ENCODE measurements around the gene TLN1.

The TLN1 gene

DNA sequence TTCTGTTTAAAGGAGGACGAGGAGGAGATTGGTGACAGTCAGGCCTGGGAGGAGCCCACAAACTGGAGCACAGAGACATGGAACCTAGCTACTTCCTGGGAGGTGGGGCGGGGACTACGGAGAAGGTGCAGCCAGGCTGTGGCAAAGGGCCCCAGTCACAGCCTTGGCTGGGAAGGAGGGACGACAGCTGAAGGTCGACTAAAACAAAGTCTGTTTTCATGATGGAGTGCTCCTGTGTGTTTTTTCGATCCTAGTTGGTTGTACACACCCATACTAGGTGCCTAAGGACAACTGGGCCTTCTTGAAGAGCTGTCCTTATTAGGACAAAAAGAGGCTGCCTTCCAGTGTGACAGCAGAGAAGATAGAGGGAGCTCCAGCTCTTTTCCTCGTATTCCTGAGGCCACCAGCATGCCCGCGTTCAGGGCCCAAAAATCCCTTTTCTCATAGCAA is 71.0 kb downstream of the TLN1 start:
- peak; percentile 53 for FAIRE-seq

DNA sequence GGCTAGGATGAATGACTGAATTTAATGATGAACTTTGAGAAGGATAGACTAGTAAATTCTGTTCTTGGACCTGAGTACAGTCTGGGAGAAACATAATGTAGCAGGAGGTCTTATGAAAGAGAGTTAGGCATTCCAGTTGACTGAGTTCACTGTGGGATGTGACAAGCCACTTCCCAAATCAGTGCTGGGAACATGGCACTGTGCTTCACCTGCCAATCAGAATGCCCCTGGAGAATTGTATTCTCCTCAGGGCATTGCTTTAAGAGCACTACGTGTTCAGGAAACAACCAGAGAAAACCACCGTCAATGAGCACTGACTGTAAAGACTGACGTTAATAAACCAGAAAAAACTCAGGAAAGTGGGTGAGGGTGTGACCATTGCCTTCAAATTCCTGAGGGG is 72.7 kb downstream of the TLN1 start:
- no peak for FAIRE-seq

DNA sequence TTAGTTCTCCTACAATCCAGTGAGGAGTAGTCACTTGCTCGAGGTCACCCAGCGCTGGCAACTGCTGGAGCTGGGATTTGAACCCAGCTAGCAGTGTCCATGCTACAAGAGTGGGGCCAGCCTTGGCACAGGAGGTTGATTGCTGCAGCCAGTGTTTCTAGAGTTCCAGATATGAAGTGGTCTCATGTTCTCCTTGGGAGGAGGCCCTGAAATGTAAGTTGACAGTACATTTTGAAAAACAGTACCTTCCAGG is 73.1 kb downstream of the TLN1 start:
- FAIRE-seq = no peak

DNA sequence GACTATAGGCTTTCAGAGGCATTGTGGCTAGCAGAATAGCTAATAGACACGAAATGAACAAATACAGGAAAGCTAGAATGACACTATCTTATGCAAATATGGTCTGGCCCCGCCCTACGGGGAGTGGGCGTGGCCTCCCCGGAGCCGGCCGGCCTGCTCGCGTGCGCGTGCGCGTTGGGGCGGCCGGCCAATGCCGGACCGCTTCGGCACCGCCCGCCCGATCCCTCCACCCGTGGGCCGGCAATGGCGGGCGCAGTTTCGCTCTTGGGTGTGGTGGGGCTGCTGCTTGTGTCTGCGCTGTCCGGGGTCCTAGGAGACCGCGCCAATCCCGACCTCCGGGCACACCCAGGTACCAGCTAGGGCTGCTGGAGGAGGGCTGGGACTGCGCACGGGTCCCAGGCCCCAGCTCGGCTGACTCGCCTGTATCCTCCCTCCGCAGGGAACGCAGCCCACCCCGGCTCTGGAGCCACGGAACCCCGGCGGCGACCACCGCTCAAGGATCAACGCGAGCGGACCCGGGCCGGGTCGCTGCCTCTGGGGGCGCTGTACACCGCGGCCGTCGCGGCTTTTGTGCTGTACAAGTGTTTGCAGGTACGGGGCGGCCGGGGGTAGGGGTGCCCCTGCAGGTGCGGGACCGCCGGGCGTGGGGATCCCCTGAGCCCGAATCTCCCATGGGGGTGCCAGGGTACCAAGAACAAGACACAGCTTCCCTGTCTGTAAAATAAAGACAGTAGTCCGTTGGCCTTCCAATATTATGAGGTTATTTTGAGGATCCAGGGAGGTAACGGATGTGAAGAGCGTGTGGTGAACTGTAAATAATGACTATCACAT is 73.6 kb downstream of the TLN1 start, which contains the start of gene CCDC107:
Gene CCDC107 (plus strand): TSS at position 156 of the 831 bp plus-strand sequence. CDS start 88 bp downstream, at position 244.
- no peak for FAIRE-seq

DNA sequence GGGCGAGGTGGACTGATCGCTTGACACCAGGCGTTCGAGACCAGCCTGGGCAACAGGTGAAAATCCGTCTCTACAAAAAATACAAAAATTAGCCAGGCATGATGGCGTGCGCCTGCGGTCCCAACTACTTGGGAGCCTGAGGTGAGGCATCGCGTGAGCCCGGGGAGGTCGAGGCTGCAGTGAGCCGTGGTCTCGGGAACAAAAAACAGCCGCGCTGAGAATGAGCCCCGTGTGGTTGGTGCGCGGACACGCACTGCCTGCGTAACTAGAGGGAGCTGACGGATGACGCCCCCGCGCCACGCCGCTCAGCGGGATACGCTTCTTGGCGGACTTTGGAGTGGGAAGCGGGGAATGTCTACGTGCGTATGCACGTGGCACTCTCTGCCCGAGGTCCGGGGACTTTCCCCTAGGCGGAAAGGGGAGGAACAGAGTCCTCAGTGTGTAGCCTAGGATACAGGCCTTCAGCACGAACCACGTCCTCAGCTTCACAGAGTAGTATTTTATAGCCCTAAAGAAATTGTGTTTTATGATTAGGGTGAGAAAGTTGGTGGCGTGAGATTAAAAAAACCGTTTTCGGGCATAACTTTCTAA is 74.4 kb downstream of the TLN1 start, which contains the start of gene RMRP:
Gene RMRP (minus strand): TSS at position 474 of the 591 bp plus-strand sequence.
- FAIRE-seq = peak; percentile 79

DNA sequence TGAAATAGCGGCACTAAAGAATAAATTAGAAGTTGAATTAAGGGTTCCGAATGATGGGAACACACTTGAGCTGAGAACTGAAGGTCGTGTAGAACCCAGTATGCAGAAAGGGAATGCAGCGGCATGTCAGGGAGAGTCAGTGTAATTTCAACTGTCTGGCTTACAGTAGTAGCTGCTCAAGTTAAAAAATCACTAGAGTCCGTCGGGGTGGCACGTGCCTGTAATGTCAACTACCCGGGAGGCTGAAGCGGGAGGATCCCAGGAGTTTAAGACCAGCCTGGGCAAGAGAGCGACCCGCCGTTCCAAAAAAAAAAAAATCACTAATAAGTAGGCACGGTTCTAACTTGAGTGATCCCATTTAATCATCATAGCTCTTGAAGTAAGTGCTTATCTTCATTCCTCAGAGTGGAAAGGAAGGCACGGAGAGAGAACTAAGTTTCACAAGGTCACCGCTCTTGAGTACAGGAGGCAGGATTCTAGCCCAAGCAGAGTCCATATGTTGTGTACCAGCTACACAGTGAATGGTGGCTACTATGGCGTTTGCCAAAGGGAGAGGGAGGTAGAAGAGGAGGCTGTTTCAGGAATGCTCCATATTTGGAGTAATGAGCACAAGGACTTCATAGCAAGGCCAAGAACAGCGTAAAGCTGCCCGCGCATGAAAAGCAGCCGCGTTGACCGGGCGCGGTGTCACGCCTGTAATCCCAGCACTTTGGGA is 75.0 kb downstream of the TLN1 start:
- no peak for FAIRE-seq

DNA sequence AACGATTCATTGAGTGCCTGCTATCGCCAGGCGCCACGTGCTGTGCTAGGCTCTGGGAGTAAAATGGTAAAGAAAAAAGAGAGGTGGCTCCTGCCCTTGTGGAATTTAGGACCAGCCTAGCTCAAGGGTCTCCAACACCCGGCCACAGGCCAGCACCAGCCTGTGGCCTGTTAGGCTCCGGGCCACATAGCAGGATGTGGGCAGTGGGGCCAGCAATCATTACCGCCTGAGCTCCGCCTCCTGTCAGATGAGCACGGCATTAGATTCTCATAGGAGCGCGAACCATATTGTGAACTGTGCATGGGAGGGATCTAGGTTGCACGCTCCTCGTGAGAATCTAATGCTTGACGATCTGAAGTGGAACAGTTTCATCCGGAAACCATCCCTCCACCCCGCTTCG is 75.6 kb downstream of the TLN1 start:
- FAIRE-seq = no peak

DNA sequence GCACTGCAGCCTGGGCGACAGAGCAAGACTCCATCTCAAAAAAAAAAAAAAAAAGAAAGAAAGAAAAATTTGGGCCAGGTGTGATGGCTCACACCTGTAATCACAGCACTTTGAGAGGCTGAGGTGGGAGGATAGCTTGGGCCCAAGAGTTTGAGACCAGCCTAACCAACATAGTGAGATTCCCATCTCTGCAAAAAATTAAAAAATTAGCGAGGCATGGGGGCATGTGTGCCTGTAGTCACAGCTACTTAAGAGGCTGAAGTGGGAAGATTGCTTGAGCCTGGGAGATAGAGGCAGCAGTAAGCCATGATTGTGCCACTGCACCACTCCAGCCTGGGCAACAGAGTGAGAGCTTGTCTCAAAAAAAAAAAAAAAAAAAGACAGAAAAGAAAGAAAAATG is 78.4 kb downstream of the TLN1 start:
- FAIRE-seq = no peak

DNA sequence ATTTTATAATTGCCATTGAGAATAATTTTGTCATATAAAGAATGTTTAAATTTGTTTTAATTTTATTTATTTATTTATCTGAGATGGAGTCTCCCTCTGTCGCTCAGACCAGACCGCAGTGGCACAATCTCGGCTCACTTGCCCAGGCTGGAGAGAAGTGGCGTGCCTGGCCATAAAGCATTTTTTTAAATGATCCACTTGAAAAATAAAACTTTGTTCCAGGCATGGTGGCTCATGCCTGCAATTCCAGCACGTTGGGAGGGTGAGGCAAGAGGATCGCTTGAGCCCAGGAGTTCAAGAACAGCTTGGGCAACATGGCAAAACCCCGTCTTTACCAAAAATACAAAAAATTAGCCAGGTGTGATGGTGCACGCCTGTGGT is 79.2 kb downstream of the TLN1 start:
- FAIRE-seq = no peak

DNA sequence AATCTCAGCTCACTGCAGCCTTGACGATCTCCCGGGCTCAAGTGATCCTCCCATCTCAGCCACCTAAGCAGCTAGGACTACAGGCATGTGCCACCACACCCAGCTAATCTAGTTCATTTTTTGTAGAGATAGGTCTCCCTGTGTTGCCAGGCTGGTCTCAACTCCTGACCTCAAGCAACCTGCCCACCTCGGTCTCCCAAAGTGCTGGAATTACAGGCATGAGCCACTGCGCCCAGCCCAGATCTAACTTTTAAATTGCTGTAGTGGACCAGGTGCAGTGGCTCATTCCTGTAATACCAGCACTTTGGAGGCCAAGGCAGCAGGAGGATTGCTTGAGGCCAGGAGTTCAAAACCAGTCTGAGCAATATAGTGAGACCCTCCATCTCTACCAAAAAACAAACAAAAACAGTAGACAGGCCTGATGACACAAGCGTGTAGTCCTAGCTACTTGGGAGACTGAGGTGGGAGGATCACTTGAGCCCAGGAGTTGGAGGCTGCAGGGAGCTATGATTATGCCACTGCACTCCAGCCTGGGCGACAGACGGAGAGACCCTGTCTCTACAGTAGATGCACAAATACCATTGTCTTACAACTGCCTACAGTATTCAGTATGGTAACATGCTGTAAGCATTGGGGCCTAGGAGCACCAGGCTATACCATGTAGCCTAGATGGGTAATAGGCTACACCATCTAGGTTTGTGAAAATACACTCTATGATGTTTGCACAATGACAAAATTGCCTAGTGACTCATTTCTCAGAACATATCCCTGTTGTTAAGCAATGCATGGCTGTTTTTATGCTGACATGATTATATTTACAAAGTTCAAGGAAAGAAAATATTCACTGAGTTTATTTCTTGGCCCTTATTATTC is 79.8 kb downstream of the TLN1 start:
- no peak for FAIRE-seq

DNA sequence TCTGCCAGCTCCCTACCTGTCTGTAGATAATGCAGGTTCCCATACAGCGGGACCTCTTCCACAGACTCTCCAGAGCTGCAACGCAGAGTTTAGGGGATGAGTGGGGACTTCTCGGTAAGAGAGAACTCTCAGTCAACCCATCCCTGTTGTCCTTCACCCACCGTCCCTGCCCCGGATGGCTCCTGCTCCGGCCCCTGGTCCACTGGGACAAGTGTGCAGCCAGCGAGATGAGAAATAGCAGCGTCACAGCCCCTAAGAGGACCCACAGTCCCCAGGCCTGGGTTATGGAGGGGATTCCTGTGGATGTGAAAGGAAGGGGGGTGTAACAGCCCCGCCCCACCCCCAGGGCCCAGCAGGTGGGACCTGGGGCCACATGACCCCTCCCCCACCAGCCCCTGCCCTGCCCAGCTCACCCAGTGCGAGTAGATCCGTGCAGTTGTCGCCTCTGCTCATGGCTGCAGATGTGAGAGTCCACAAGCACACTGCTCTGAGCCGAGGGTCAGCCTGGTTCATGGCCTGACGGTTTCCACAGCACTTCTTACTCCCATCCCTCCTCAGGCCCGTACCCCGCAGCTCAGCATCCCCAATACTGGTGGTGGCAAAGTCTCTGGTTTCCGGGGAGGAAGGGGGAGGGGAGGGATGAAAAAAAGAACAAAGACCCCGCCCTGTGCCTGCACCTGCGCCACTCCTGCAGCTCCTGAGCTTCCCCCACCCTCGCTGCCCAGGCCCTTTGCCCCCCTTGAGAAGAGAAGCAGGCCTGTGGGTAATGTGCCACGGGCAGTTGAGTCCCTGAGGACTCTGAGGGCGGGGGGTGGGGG is 81.4 kb downstream of the TLN1 start, which contains the start of gene SIT1:
Gene SIT1 (minus strand): TSS at position 591 of the 818 bp plus-strand sequence. CDS start 78 bp downstream, at position 513.
- no peak for FAIRE-seq

DNA sequence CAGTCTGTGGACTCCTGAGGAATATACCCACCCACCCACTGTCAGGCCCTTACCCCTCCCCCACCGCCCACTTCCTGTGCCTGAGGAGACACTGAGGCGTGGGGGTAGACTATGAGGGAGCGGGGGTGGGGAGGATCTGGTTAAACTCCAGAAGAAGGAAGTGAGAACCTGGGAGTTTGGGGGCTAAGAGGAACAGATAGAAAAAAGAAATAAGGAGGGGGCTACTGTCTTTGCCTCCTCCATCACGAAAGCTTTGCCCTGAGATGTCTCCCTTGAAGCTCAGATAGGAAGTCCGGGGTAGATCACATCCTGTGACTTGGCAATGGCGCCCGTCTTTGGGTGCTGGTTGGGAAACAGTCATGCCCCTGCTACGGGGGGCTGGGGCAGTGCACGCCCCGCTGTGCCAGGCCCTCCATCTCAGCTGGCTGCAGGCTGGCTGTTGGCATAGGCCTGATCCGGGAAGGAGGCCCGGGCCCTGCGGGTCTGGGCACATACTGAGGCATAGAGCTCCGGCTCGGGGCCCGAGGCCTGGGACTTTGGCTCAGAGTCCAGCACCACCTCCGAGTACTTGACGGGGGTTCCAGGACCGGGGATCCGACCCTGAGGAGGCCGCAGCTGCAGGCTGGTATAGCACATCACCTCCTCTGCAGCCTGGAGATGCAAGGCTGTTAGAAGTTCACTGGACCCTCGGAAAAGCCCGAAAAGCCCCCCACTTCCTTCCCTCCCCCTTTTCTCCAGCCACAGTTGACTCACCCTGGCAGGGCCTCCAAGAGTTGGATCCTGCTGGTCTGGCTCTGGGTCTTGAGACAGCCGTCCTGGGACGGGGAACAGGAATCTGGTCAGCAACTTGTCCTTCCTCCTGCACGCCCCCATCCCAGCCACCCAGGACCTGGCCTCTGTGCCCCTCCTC is 82.3 kb downstream of the TLN1 start:
- FAIRE-seq = no peak
